ENCODE results near the gene HESX1.
A peak's percentile ranks its signal among the peaks of the same experiment; 100 is the strongest.

Gene HESX1

GRCh38 chr3:57227930-57228751 is 28.4 kb upstream of the HESX1 start:
- no peak for TF ChIP-seq CTCF (IDR thresholded peaks at IDR 0.05; ENCODE audit: low read depth, low read length)
- H3K27ac ChIP-seq = peak overlapping the region; percentile 88
- H3K27me3 ChIP-seq (ENCODE audit: insufficient read depth, low read depth, severe bottlenecking) = no peaks in the 10 kb centered on the region
- peak overlapping the region; percentile 99 for H3K4me3 ChIP-seq (ENCODE audit: low read depth, low read length)
- H3K36me3 ChIP-seq = no peaks in the 10 kb centered on the region
- H3K9me3 ChIP-seq (ENCODE audit: severe bottlenecking) = no peaks in the 10 kb centered on the region
- peak; percentile 27 for DNase-seq

DNA sequence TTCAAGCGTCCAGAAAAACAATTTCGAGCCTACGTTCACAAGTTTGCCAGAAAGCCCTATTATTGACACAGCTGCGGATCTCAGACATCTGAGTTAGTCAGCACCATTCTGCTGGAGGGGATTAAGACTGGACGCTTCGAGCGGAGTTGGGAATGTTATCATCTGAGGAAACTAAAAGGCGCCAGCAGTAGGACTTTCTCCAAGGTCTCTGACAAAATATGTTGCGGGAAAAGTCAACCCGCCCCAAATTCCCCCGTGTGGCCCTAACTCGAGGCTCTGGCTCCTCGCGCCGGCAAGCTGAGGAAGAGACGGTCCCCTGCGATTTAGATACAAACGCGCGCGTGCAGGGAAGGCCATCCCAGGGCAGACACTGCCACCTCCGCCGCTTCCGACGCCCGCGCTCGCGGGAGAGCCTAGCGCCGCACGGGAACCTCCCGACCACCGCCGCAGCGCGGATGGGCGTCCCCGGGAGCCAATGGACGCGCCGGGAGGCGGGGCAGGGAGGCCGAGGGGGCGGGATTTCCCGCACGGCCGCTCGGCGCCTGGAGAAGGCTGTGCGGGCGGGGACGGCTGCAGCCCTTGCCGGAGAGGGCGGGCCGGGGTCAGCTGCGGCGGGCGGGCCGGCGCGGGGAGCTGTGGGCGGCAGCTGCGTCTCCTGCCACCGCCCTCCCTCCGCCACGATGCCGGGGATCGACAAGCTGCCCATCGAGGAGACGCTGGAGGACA is 27.6 kb upstream of the HESX1 start, which contains the start of gene APPL1:
Gene APPL1, plus strand, starts transcription at position 526 of the 726 bp plus-strand sequence. Its CDS starts 155 bp downstream, at position 681.
- DNase-seq = peak; percentile 94
- TF ChIP-seq CTCF (IDR thresholded peaks at IDR 0.05; ENCODE audit: low read depth, low read length) = no peak
- Histone ChIP-seq H3K4me3 (ENCODE audit: low read depth, low read length) (peak within 1 kb of the TSS; percentile 99), H3K36me3 (no peaks in the 10 kb centered on the region), H3K27me3 (ENCODE audit: insufficient read depth, low read depth, severe bottlenecking) (no peaks in the 10 kb centered on the region), H3K27ac (peak within 1 kb of the TSS; percentile 88), H3K9me3 (ENCODE audit: severe bottlenecking) (no peaks in the 10 kb centered on the region)

DNA sequence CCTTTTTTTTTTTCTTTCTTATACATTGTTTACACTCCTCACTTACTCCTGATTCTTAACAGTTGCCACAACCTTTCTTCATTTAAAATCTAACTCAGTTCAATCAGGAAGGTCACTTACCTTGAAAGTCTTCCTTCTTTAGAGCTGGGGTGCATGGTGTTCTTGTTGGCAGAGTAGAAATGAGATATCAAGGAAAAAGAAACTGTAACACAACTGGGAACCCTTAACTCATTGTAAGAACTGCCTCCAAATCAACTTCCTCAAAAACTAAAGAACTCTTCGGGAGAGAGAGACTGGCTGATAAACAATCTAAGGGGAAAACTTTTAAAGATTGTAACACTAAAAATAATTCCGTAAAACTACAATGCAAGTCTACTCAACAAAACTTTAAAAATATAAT is 26.4 kb upstream of the HESX1 start:
- Histone ChIP-seq H3K27ac (no peak overlapping the region; the same call in 1 of the 2 replicates), H3K9me3 (ENCODE audit: severe bottlenecking) (no peaks in the 10 kb centered on the region), H3K36me3 (no peaks in the 10 kb centered on the region), H3K4me3 (ENCODE audit: low read depth, low read length) (no peak overlapping the region), H3K27me3 (ENCODE audit: insufficient read depth, low read depth, severe bottlenecking) (no peaks in the 10 kb centered on the region)
- no peak for TF ChIP-seq CTCF (IDR thresholded peaks at IDR 0.05; ENCODE audit: low read depth, low read length)
- DNase-seq = no peak

DNA sequence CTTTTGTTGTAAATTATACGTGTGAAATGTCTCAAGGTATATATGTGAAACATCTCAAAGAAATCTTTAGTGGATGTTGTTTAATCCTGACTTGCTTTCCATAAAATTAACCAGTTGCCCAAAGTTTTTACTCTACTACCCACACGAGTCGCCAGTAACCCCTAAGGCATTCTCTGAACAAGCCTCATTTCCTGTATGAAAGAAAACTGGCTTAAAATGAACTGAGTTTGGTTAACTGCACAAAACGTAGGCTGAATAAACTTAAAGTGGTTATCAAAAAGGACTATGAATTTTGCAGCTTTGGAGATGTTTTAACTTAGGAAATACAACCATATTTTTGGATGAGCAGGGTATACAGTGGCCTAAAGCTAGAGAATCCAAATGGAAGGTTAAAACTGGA is 25.1 kb upstream of the HESX1 start:
- Histone ChIP-seq H3K27ac (no peak overlapping the region), H3K27me3 (ENCODE audit: insufficient read depth, low read depth, severe bottlenecking) (no peaks in the 10 kb centered on the region), H3K36me3 (no peaks in the 10 kb centered on the region), H3K9me3 (ENCODE audit: severe bottlenecking) (no peaks in the 10 kb centered on the region), H3K4me3 (ENCODE audit: low read depth, low read length) (no peak overlapping the region)
- no peak for DNase-seq
- no peak for TF ChIP-seq CTCF (IDR thresholded peaks at IDR 0.05; ENCODE audit: low read depth, low read length)

- H3K4me3 ChIP-seq (ENCODE audit: low read depth, low read length) = no peak overlapping the region
- H3K27ac ChIP-seq = no peak overlapping the region
- DNase-seq = no peak
- no peaks in the 10 kb centered on the region for H3K36me3 ChIP-seq
- no peaks in the 10 kb centered on the region for H3K27me3 ChIP-seq (ENCODE audit: insufficient read depth, low read depth, severe bottlenecking)
- TF ChIP-seq CTCF (IDR thresholded peaks at IDR 0.05; ENCODE audit: low read depth, low read length) = peak; percentile 20; the same call in 1 of the 2 replicates
- H3K9me3 ChIP-seq (ENCODE audit: severe bottlenecking) = no peaks in the 10 kb centered on the region
These were observed 22.1 kb upstream of the HESX1 start for GRCh38 chr3:57221883-57222282.

All from WERI-Rb-1 (cell line).